ENCODE results near the gene ABLIM1. TPM values are rescaled to one million over a fixed set of nuclear protein-coding genes. Genes with fewer than 3 reads are reported as not detected.

The ABLIM1 gene
- total RNA-seq, 1 donor from 2014 or later, result 37.9 TPM

DNA sequence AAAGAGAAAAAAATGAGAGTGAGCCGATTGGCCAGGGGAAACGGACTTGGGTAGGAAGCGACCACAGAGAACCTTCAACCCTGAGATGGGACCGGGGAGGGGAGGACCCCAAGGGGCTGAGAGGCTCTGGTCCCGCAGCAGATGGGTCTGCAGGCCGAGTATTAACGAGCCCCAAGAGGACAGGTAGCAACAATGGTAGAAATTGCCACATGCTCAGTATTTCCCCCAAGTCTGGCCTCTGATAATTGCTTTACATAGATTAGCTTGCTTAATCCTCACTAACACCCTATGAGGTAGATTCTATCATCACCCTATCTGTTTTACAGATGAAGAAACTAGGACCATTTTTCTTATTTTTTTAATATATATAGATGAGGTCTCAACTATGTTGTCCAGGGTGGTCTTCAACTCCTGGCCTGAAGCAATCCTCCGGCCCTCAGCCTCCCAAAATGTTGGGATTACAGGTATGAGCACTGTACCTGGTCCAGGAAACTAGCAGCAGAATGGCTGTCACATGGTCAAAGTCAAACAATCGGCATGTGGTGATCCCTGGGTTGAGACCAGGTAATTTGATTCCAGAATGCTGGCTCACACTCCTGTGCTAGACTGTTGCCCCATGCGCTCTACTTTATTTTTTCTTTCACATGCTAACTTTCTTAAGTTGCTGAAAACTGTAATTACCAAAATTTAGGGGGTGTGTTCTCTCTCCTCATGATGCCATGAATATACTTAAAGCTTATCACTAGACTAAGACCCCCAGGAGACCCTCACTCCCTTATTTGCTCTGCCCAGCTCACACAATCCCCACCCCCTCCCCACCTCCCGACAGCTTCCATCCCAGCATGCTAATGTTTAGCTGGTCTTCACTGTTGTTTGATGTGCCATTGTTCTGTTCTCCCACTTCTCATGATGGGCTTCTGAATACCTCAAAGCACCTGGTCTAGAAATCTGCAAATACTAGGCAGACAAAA, 185.9 kb downstream of the ABLIM1 start:
- Mint-ChIP-seq H3K27ac (no peak overlapping the region), H3K27me3 (ENCODE audit: low read depth) (no peaks in the 10 kb centered on the region), H3K4me3 (ENCODE audit: low read depth) (no peak overlapping the region), H3K36me3 (ENCODE audit: low read depth) (peaks cover 28% of the 10 kb centered on the region), H3K4me1 (ENCODE audit: low read depth) (peaks cover 15% of the 10 kb centered on the region), H3K9me3 (no peaks in the 10 kb centered on the region)
- intact Hi-C loops (cut with micrococcal nuclease), result loop anchor here (1.0 to 5.0 kb wide), 3 partner anchors 76 to 315 kb away; no protein-coding TSS in a partner anchor
- no peak for DNase-seq (ENCODE audit: low spot score)

DNA sequence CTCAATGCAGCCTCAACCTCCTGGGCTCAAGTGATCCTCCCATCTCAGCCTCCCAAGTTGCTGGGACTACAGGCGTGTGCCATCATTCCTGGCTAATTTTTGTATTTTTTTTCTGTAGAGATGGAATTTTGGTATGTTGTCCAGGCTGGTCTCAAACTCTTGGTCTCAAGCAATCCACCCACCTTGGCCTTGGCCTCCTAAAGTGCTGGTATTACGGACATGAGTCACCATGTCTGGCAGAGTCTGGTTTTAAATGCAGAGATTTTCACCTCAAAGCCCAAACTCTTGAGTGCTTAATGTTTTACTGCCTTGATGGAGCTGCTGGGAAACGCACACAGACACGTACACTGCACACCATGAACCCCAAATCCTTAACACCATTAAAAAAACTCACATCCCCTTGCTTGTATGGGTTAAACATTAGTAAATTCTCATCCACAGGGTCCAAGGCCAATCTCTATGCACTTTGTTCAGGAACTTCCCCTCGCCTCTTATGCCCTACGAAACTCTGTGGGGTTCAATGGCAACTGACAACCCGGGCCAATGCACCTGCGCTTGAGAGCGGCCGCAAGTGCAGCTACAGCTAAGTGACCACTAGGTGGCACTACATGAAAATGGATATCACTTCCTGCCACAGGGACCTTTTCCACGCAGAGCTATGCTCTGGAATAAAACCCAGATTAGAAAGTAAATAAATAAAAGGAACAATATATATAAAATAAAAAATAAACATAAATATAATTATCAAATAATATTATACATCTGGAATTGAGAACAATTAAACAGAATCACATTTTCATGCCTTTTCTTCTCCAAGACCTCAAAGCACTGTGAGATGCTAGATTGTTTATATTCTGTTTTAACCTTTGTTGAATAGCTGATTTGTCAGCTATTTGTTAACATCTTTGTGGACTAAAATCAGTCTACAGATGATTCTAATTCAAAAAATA, 186.8 kb downstream of the ABLIM1 start:
- peaks cover 15% of the 10 kb centered on the region for H3K4me1 Mint-ChIP-seq (ENCODE audit: low read depth)
- no peaks in the 10 kb centered on the region for H3K27me3 Mint-ChIP-seq (ENCODE audit: low read depth)
- no peak overlapping the region for H3K27ac Mint-ChIP-seq
- no peak overlapping the region for H3K4me3 Mint-ChIP-seq (ENCODE audit: low read depth)
- H3K36me3 Mint-ChIP-seq (ENCODE audit: low read depth), result peaks cover 30% of the 10 kb centered on the region
- H3K9me3 Mint-ChIP-seq, result no peaks in the 10 kb centered on the region
- intact Hi-C loops (cut with micrococcal nuclease), result loop anchor here (1.0 to 5.0 kb wide), 3 partner anchors 77 to 316 kb away; no protein-coding TSS in a partner anchor
- DNase-seq (ENCODE audit: low spot score), result peak; percentile 48

DNA sequence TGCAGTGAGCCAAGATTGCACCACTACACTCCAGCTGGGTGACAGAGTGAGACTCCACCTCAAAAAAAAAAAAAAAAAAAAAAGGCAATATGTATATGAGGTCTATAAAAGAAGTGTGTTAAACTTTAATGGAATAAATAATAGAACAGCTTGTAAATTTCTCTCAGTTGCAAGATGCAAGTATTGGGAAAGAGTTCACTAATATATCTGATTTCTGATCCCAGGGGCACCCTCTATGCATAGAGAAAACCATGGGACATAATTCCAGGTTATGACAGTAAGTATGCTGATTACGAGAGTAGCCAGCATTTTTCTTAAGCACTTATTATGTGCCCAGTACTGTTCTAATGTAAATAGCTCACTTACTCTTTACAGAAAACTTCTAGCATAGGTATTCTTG, 187.7 kb downstream of the ABLIM1 start:
- Mint-ChIP-seq H3K27me3 (ENCODE audit: low read depth) (no peaks in the 10 kb centered on the region), H3K4me3 (ENCODE audit: low read depth) (no peak overlapping the region), H3K9me3 (no peaks in the 10 kb centered on the region), H3K4me1 (ENCODE audit: low read depth) (peaks cover 14% of the 10 kb centered on the region), H3K36me3 (ENCODE audit: low read depth) (peaks cover 33% of the 10 kb centered on the region), H3K27ac (no peak overlapping the region)
- intact Hi-C loops (cut with micrococcal nuclease), result loop anchor here (2.0 to 5.0 kb wide), 2 partner anchors 224 to 317 kb away; no protein-coding TSS in a partner anchor
- DNase-seq (ENCODE audit: low spot score), result no peak

- intact Hi-C loops (cut with micrococcal nuclease), result loop anchor here (1.0 kb wide), 1 partner anchor 155 kb away; no protein-coding TSS in a partner anchor
- no peak for DNase-seq (ENCODE audit: low spot score)
- Mint-ChIP-seq H3K4me3 (ENCODE audit: low read depth) (no peak overlapping the region), H3K9me3 (no peaks in the 10 kb centered on the region), H3K4me1 (ENCODE audit: low read depth) (peaks cover 15% of the 10 kb centered on the region), H3K36me3 (ENCODE audit: low read depth) (peaks cover 38% of the 10 kb centered on the region), H3K27ac (peak overlapping the region; percentile 24), H3K27me3 (ENCODE audit: low read depth) (no peaks in the 10 kb centered on the region)
Measured at GRCh38 chr10:114458955-114459354, 199.1 kb downstream of the ABLIM1 start.

- intact Hi-C loops (cut with micrococcal nuclease), result no loop called here
- peaks cover 36% of the 10 kb centered on the region for H3K36me3 Mint-ChIP-seq (ENCODE audit: low read depth)
- H3K4me1 Mint-ChIP-seq (ENCODE audit: low read depth), result peaks cover 15% of the 10 kb centered on the region
- DNase-seq (ENCODE audit: low spot score), result no peak
- no peak overlapping the region for H3K4me3 Mint-ChIP-seq (ENCODE audit: low read depth)
- H3K27me3 Mint-ChIP-seq (ENCODE audit: low read depth), result no peaks in the 10 kb centered on the region
- no peaks in the 10 kb centered on the region for H3K9me3 Mint-ChIP-seq
- peak overlapping the region; percentile 24 for H3K27ac Mint-ChIP-seq
Measured at GRCh38 chr10:114458216-114458920, 199.7 kb downstream of the ABLIM1 start.

DNA sequence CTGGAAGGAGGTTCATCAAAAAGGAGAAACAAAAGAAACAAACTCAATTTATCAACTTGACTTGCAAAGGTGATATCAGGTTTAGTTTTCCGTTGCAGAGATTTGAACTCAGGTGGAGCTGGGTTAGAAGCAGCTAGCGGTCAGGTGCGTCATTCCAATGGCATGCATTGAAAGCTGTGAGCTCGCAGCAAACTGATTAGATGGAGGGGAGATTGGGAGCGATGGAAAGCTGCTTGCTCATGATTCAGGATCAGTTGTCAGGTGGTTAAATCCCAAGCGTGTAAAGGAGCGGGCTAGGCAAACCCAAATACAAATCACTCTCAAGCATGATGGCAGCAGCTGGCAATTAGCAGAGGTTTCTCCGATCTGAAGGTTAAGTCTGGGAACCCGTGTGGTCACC, 204.5 kb downstream of the ABLIM1 start:
- Mint-ChIP-seq H3K27ac (no peak overlapping the region), H3K36me3 (ENCODE audit: low read depth) (peaks cover 26% of the 10 kb centered on the region), H3K4me3 (ENCODE audit: low read depth) (no peak overlapping the region), H3K9me3 (no peaks in the 10 kb centered on the region), H3K27me3 (ENCODE audit: low read depth) (no peaks in the 10 kb centered on the region), H3K4me1 (ENCODE audit: low read depth) (peaks cover 8% of the 10 kb centered on the region)
- intact Hi-C loops (cut with micrococcal nuclease), result no loop called here
- DNase-seq (ENCODE audit: low spot score), result no peak

GRCh38 chr10:114448897-114449296, 209.2 kb downstream of the ABLIM1 start:
- intact Hi-C loops (cut with micrococcal nuclease), result no loop called here
- no peaks in the 10 kb centered on the region for H3K27me3 Mint-ChIP-seq (ENCODE audit: low read depth)
- no peaks in the 10 kb centered on the region for H3K9me3 Mint-ChIP-seq
- H3K4me3 Mint-ChIP-seq (ENCODE audit: low read depth), result no peak overlapping the region
- no peak for DNase-seq (ENCODE audit: low spot score)
- peaks cover 2% of the 10 kb centered on the region for H3K4me1 Mint-ChIP-seq (ENCODE audit: low read depth)
- H3K36me3 Mint-ChIP-seq (ENCODE audit: low read depth), result peaks cover 28% of the 10 kb centered on the region
- no peak overlapping the region for H3K27ac Mint-ChIP-seq

- no peaks in the 10 kb centered on the region for H3K27me3 Mint-ChIP-seq (ENCODE audit: low read depth)
- intact Hi-C loops (cut with micrococcal nuclease), result no loop called here
- no peaks in the 10 kb centered on the region for H3K4me1 Mint-ChIP-seq (ENCODE audit: low read depth)
- H3K9me3 Mint-ChIP-seq, result no peaks in the 10 kb centered on the region
- no peak for DNase-seq (ENCODE audit: low spot score)
- no peak overlapping the region for H3K4me3 Mint-ChIP-seq (ENCODE audit: low read depth)
- H3K36me3 Mint-ChIP-seq (ENCODE audit: low read depth), result peaks cover 30% of the 10 kb centered on the region
- no peak overlapping the region for H3K27ac Mint-ChIP-seq
Measured at GRCh38 chr10:114445332-114445731, 212.7 kb downstream of the ABLIM1 start.

GRCh38 chr10:114444819-114445218, 213.3 kb downstream of the ABLIM1 start:
- no peaks in the 10 kb centered on the region for H3K27me3 Mint-ChIP-seq (ENCODE audit: low read depth)
- peaks cover 35% of the 10 kb centered on the region for H3K36me3 Mint-ChIP-seq (ENCODE audit: low read depth)
- H3K27ac Mint-ChIP-seq, result no peak overlapping the region
- no peaks in the 10 kb centered on the region for H3K4me1 Mint-ChIP-seq (ENCODE audit: low read depth)
- intact Hi-C loops (cut with micrococcal nuclease), result no loop called here
- H3K4me3 Mint-ChIP-seq (ENCODE audit: low read depth), result no peak overlapping the region
- no peaks in the 10 kb centered on the region for H3K9me3 Mint-ChIP-seq
- DNase-seq (ENCODE audit: low spot score), result no peak

- intact Hi-C loops (cut with micrococcal nuclease), result no loop called here
- no peaks in the 10 kb centered on the region for H3K4me1 Mint-ChIP-seq (ENCODE audit: low read depth)
- H3K27ac Mint-ChIP-seq, result no peak overlapping the region
- DNase-seq (ENCODE audit: low spot score), result no peak
- H3K4me3 Mint-ChIP-seq (ENCODE audit: low read depth), result no peak overlapping the region
- peaks cover 57% of the 10 kb centered on the region for H3K36me3 Mint-ChIP-seq (ENCODE audit: low read depth)
- H3K9me3 Mint-ChIP-seq, result no peaks in the 10 kb centered on the region
- H3K27me3 Mint-ChIP-seq (ENCODE audit: low read depth), result no peaks in the 10 kb centered on the region
Measured at GRCh38 chr10:114442091-114442630, 215.9 kb downstream of the ABLIM1 start.

- no peak for DNase-seq (ENCODE audit: low spot score)
- Mint-ChIP-seq H3K27me3 (ENCODE audit: low read depth) (no peaks in the 10 kb centered on the region), H3K4me1 (ENCODE audit: low read depth) (no peaks in the 10 kb centered on the region), H3K4me3 (ENCODE audit: low read depth) (no peak overlapping the region), H3K9me3 (no peaks in the 10 kb centered on the region), H3K36me3 (ENCODE audit: low read depth) (peaks cover 57% of the 10 kb centered on the region), H3K27ac (no peak overlapping the region)
- intact Hi-C loops (cut with micrococcal nuclease), result no loop called here
Measured at GRCh38 chr10:114441107-114441506, 217.0 kb downstream of the ABLIM1 start.
